ENCODE measurements around the gene CCSER2.

DNA sequence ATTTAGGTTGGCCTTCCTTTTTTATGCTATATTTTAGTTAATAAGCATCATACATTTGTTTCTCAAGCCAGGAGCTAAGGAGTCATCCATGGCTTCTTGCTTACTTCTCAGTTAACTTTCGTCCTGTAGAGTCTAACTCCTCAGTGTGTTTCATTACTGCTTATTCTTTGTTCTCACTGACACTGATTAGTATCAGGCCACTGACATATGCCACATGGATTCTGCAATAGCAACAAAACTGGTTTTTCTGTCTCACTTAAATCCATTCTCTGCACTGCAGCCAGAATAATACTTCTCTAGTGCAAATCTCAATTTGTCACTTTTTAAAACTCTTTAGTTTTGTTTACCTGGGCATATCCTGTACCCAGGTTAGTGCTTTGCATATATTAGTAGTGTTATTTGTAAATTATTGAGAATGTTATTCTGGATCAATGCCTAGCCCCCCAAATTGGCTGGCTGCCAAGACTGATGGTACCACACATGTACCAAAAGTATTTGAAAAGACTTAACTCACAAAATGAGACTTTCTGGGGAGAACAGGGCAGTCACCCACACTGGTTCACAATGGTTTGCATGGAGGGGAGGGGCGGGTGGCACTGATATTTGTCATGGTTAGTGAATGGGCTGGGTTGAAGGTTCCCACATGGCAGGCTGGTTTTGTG, 79.1 kb downstream of the CCSER2 start:
- TF ChIP-seq POLR2AphosphoS5 (IDR thresholded peaks at IDR 0.05; ENCODE audit: borderline replicate concordance, low read depth, low read length): no peak
- TF ChIP-seq EZH2 (IDR thresholded peaks at IDR 0.05): no peak

Data from SK-N-MC (cell line).